ENCODE data around the gene USP22.
"Not testable (repeated sequence)": the region's sequence is repeated elsewhere in the genome, so short reads cannot be mapped to it uniquely, and the experiment has no call there.

DNA sequence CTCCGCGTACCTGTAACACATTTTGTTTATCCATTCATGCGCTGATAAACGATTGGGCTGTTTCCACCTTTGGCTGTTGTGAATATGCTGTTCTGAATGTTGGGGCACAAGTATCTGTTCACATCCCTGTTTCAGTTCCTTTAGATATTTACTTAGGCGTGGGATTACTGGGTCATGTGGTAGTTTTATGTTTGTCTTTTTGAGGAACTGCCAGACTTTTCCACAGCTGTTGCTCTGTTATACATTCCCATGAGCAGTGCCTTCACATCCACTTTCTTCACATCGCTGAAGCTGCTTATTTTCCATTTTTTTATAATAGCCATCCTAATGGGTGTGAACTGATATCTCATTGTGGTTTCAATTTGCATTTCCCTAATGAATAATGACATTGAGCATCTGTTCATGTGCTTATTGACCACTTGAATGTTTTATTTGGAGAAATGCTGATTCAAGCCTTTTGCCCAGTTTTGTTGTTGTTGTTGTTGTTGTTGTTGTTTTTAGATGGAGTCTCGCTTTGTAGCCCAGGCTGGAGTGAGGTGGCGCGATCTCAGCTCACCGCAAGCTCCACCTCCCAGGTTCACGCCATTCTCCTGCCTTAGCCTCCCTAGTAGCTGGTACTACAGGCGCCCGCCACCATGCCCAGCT lies 65.1 kb downstream of the USP22 start:
- TF ChIP-seq, protein P1, sequence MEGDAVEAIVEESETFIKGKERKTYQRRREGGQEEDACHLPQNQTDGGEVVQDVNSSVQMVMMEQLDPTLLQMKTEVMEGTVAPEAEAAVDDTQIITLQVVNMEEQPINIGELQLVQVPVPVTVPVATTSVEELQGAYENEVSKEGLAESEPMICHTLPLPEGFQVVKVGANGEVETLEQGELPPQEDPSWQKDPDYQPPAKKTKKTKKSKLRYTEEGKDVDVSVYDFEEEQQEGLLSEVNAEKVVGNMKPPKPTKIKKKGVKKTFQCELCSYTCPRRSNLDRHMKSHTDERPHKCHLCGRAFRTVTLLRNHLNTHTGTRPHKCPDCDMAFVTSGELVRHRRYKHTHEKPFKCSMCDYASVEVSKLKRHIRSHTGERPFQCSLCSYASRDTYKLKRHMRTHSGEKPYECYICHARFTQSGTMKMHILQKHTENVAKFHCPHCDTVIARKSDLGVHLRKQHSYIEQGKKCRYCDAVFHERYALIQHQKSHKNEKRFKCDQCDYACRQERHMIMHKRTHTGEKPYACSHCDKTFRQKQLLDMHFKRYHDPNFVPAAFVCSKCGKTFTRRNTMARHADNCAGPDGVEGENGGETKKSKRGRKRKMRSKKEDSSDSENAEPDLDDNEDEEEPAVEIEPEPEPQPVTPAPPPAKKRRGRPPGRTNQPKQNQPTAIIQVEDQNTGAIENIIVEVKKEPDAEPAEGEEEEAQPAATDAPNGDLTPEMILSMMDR (IDR thresholded peaks at IDR 0.05): not testable (repeated sequence)
- TF ChIP-seq POLR2A (IDR thresholded peaks at IDR 0.05): not testable (repeated sequence)

All from esophagus squamous epithelium (tissue), 4 donors.